Right renal pelvis (tissue), 4 donors: ENCODE results near the gene MAGI1. TPM values are rescaled to one million over a fixed set of nuclear protein-coding genes. Genes with fewer than 3 reads are reported as not detected.
"Not testable (repeated sequence)": the region's sequence is repeated elsewhere in the genome, so short reads cannot be mapped to it uniquely, and the experiment has no call there.

ENCODE experiments used
- DNase-seq, 4 donors: peaks; one replicate each; pipeline ENCODE4 v3.0.0-alpha.2; 2013; ENCODE audit warnings: low read depth in 4 of 4, low spot score in 3 of 4, missing footprints in 1 of 4
- polyA plus RNA-seq, 4 donors: library from polyadenylated mRNA; unstranded; fragments of 120-200 nt; gene quantifications; one replicate each; pipeline ENCODE4 v1.2.1, GENCODE V29; 2013; ENCODE audit not compliant: insufficient read length in 4 of 4

The MAGI1 gene
- polyA plus RNA-seq, 4 donors = 25.8 to 32.9 (median 28.6) TPM

GRCh38 chr3:65732051-65732935 lies 306.4 kb downstream of the MAGI1 start:
- DNase-seq = peak; percentile 52 to 61 (median 56)

GRCh38 chr3:65730449-65730848 lies 308.3 kb downstream of the MAGI1 start:
- DNase-seq = no peak

- DNase-seq = no peak
Measured at GRCh38 chr3:65729973-65730372, 308.7 kb downstream of the MAGI1 start.

DNA sequence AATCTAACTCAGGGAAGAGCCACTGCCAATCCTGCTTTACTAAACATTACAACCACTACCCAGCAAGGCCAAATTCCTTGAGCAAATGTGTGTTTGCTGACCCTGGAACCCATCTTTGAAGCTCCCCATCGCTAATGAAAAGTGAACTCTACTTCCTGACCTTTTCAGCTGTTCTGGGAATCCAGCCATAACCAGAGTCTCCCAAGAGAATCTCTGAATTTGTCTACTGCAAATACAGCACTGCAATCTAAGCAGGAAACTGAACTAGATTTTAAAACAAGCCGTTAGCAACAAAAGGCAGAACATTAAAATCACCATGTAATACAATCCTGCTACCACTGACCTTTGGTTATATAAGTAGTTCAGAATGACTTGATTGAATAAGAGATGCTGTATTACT lies 309.2 kb downstream of the MAGI1 start:
- peak; percentile 39 to 69 (median 51) for DNase-seq

DNA sequence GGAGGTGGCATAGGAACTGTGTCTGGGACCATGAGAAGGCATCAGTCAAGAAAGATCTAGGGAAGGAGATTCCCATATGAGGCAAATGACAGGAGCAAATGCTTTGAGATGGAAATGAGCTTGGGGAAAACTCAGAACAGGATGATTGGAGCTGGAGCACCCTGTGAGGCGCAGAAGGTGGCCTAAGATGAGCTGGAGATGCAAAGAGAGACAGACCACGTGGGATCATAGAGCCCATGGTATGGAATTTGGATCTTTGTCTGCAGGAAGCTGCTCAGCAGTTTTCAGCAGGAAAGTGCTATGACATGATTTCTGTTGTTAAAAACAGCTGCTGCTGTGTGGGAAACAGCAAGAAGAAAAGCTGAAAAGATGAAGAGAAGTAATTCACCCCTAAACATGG lies 310.6 kb downstream of the MAGI1 start:
- no peak for DNase-seq

GRCh38 chr3:65723985-65724384 lies 314.7 kb downstream of the MAGI1 start:
- no peak for DNase-seq

GRCh38 chr3:65723011-65723410 lies 315.7 kb downstream of the MAGI1 start:
- no peak for DNase-seq

DNA sequence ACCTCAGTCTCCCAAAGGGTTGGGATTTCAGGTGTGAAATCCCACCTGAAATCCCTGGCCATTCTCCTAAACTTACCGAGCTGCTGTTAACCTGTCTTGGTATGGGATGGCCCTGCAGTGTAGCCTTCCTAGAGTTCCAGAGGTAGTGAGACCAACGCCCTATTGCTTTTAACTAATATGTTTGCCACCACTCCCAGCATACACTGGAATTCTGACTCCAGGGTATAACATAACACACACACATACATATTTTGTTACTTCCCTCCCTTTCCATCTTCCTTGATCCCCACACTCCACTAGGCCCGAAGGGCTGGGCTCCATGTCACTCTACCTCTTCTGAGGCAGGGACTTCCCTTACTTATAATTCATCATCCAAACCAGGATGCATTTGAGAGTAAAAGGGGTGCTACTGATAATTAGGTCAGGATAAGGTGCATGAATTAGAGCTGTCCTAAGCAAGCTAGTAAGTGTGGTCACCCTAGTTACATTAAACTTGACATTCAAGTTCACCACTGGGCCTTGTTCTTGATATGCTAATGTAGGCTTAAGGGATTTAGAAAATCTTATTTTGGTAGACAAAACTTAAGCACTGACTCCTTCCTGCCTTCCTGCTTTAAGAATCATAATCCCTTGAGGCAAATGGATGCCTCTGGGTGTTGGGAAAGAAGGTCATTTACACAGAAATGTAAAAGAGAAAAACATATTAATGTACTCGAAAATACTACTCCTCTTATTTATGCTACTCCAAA lies 317.6 kb downstream of the MAGI1 start:
- DNase-seq = no peak

- DNase-seq = not testable (repeated sequence)
Measured at GRCh38 chr3:65719639-65720038, 319.1 kb downstream of the MAGI1 start.

- no peak for DNase-seq
Measured at GRCh38 chr3:65717676-65718346, 320.9 kb downstream of the MAGI1 start.

GRCh38 chr3:65716071-65716751 lies 322.5 kb downstream of the MAGI1 start:
- DNase-seq = no peak

- DNase-seq = no peak
Measured at GRCh38 chr3:65714134-65714533, 324.6 kb downstream of the MAGI1 start.

GRCh38 chr3:65713016-65713415 lies 325.7 kb downstream of the MAGI1 start:
- no peak for DNase-seq

GRCh38 chr3:65712140-65712539 lies 326.6 kb downstream of the MAGI1 start:
- no peak for DNase-seq

GRCh38 chr3:65706776-65707568 lies 331.7 kb downstream of the MAGI1 start:
- no peak for DNase-seq

GRCh38 chr3:65706301-65706700 lies 332.4 kb downstream of the MAGI1 start:
- DNase-seq = no peak

DNA sequence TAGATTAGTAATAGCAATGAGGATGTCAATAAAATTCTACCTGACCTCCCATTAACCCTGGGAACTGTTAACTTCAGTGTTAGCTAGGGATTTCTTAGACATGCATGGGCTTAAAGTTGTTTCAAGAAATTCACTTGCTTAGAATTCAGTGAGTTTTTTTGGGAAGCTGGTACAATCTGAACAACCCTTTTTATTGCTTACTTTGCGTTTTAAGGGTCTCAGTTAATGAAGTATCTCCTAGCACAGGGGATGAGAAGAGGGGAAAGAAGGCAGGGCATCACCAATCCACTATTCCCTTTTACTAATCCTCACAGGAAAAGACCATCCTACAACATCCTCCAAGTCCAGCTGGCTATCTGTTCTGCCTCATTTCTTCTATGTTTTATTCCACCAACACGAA lies 334.9 kb downstream of the MAGI1 start:
- no peak for DNase-seq

GRCh38 chr3:65703026-65703425 lies 335.7 kb downstream of the MAGI1 start:
- no peak for DNase-seq

DNA sequence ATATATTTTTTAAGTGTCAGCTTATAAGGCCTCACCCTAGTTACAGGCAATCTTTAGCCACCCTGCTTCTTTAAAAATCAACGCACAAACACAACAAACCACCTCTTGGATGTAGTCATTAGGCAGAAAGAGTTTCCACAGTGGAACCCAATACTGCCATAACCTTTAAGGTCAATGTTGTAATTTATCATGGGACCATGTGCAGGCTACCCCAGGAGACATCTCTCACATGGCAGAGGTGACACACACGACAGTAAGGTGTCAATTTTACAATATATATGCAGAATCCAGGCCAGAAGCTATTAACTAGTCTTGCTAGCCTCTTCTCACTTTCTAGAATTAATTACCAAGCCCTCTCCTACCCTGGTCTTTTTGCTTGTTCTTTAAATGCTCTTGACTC lies 336.5 kb downstream of the MAGI1 start:
- DNase-seq = no peak

GRCh38 chr3:65701516-65701915 lies 337.2 kb downstream of the MAGI1 start:
- DNase-seq = no peak
